HG03060 (cell line): ENCODE measurements around the gene P2RX4.
"Not testable (repeated sequence)": the region's sequence is repeated elsewhere in the genome, so short reads cannot be mapped to it uniquely, and the experiment has no call there.

Experiments used
- ATAC-seq: cut with Tn5 transposase; IDR thresholded peaks from one replicate; pipeline ENCODE4 v1.9.1; 2021; ENCODE audit warnings: low read depth, moderate number of reproducible peaks; ENCODE audit not compliant: unreplicated experiment

P2RX4 gene

DNA sequence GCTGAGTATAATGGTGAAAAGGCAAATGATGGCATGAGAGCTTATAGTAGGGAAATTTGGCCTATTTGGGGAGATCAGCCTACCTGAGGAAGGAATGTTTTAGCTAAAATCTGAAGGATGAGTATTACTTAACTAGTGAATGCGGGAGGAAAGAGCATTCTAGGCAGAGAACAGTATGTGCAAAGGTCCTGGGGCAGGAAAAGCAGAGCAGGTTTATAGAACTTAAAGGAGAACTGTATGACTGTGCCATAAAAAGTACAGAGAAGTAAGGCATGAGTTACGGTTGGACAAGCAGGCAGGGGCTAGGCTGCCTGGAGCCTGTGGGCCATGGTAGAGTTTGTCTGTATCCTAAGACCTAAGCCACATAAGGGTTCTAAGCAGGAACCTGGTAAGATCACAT lies 21.7 kb upstream of the P2RX4 start:
- no peak for ATAC-seq

DNA sequence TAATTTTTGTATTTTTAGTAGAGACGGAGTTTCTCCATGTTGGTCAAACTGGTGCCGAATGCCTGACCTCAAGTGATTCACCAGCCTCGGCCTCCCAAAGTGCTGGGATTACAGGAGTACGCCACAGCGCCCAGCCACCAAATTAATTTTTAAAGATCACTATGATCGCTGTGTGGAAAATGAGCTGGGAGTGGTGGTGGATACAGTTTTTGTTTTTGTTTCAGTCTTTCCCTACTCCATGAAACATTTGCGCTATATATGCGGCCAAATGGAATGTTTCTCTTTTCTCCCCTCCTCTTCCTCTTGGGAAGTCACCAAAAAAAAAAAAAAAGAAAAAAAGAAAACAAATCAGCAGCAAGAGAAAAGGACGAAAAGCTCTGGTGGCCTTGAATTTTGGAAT lies 20.8 kb upstream of the P2RX4 start:
- ATAC-seq = no peak

GRCh38 chr12:121189619-121190155 lies 20.2 kb upstream of the P2RX4 start:
- ATAC-seq = no peak

DNA sequence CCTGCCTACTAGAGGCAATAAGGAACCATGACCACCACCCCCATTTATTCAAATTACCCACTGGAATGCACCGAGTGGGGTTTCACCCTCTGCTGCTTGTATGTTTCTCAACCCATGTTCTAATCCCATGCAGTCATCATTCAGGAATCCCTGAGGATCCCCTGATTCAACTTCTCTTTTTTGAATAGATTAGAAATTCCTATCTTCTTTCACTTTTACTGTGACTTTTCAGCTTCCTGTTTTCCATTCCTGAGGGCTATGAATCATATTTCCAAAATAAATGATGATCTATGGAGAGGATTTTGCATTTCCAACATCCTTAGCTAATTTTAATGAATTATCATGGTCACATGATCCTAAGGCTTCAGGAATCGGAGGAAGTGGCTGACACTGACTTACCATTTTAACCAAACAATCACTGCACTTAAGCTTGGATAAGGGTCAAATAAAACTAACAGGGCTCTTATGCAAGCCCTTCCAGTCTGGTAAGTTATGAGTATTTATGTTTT lies 19.4 kb upstream of the P2RX4 start:
- no peak for ATAC-seq

- ATAC-seq = no peak
Measured at GRCh38 chr12:121191151-121191550, 18.8 kb upstream of the P2RX4 start.

DNA sequence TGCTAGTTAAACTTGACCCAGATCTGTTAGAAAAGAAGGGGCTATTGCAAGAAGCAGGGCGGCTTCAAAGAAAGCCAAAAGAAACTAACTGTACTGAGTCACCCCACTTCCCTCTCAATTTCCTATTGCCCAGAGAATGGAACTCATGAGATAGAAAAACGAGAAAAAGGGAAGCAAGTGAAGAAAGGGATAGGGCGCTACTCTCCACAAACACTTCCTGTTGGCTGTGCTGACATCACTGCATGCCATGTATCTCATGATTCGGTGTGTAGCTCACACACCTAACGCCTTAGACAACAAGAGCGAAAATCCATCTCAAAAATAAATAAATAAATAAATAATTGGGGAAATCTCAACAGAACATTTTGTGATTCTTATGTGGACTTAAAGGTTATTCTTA lies 13.0 kb upstream of the P2RX4 start:
- no peak for ATAC-seq

DNA sequence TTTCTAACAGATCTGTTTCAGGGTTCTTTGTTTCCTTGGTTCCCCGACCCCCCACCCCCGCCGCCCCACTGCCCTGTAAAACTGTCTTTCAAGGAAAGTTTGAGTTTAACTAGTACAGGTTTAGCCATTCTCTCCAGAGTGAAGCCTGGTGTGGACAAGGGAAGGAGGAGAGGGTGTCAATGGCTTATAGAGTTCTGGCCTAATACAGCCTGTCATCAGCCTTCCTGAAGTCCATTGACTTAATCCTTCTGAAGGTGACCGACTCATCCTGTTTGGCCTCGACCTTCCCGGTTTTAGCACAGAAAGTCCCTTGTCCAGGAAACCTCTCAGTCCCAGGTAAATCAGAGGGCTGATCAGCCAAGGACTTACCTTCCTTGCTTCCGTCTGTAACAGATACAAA lies 11.0 kb upstream of the P2RX4 start:
- no peak for ATAC-seq

GRCh38 chr12:121201140-121201539 lies 8.8 kb upstream of the P2RX4 start:
- ATAC-seq = not testable (repeated sequence)

- ATAC-seq = no peak
Measured at GRCh38 chr12:121202407-121203355, 7.2 kb upstream of the P2RX4 start.

DNA sequence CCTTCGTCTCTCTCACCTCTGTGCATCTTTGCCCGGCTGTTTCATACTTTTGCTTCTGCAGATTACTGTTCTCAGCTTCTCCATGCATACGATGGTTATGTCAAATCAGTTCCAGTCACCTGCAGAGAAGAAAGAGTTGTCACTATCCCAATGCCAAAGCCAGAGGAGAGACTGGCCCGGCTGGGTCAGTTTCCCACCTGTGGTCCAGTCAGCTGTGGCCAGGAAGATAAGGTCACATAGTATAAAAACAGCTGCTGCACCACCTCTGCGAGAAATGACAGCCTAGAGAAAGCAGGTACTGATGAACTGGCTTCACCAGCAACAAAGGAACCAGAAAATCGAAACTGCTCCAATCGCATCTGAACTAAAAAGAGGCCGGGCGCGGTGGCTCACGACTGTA lies 6.4 kb upstream of the P2RX4 start:
- ATAC-seq = no peak

DNA sequence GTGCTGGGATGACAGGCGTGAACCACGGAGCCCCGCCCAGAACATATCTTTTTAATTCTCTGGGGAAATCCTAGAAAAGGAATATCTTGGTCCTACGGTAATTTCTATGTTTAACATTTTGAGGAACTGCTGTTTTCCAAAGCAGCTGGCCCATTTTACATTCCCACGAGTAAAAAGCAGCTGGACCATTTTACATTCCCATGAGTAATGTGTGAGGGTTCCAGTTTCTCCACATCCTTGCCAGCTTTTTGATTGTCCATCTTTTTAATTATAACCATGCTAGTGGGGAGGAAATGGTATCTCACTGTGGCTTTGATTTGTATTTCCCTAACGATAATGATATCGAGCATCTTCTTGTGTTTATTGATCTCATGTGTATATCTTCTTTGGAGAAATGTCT lies 4.4 kb upstream of the P2RX4 start:
- no peak for ATAC-seq

- not testable (repeated sequence) for ATAC-seq
Measured at GRCh38 chr12:121208571-121208970, 1.4 kb upstream of the P2RX4 start.

DNA sequence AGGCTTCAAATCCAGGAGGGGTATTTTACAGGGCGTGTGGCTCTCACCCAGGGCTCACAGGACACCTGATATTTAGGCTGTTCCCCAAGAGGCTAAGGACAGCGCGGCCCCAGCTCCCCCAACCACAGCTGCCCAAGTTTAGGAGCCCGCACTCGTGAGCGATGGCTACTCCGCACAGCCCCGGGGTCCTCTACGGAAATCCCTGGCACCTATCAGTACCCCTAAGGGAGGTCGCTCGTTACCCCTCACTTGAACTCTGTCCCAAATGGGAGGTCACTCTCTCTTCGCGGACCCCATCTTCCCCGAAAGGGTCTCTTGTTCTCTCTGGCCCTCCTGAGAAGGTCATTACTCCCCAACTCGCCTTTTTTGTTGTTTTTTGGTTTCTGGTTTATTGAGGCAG lies 708 bp upstream of the P2RX4 start:
- ATAC-seq = no peak

DNA sequence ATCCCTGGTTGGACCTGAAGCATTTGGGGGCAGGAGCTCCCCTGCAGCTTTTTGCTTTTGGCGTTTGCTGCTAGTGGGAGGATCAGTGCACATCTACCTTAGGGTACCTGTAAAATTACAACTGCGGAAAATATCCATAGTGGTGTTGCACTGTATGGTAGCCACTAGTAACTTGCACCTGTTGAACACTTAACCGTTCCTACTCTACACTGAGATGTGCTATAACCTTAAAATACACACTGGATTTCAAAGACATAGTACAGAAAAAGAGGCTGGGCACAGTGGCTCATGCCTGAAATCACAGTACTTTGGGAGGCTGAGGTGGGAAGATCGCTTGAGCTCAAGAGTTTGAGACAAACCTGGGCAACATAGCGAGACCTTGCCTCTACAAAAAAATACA lies 2.9 kb downstream of the P2RX4 start:
- no peak for ATAC-seq

- no peak for ATAC-seq
Measured at GRCh38 chr12:121214166-121214777, 4.3 kb downstream of the P2RX4 start.

- no peak for ATAC-seq
Measured at GRCh38 chr12:121214855-121215745, 5.2 kb downstream of the P2RX4 start.

GRCh38 chr12:121216102-121216501 lies 6.2 kb downstream of the P2RX4 start:
- ATAC-seq = no peak

GRCh38 chr12:121217063-121217462 lies 7.1 kb downstream of the P2RX4 start:
- ATAC-seq = no peak

- ATAC-seq = no peak
Measured at GRCh38 chr12:121217761-121218160, 7.8 kb downstream of the P2RX4 start.

- ATAC-seq = no peak
Measured at GRCh38 chr12:121218588-121219352, 8.8 kb downstream of the P2RX4 start.
